Skeletal muscle tissue (tissue), 4 donors: ENCODE measurements around the gene GPR139. TPM values are rescaled to one million over a fixed set of nuclear protein-coding genes. Genes with fewer than 3 reads are reported as not detected.

Source experiments
- H3K27ac ChIP-seq: one replicate; pipeline ENCODE4 v1.7.0; 2013; ENCODE audit warnings: mild to moderate bottlenecking, low read depth, low read length, inconsistent platforms
- H3K27me3 ChIP-seq, 3 donors: one replicate each; pipeline ENCODE4 v1.7.0; 2013; ENCODE audit warnings: low read length in 3 of 3; ENCODE audit not compliant: control insufficient read depth in 3 of 3, insufficient read depth in 3 of 3
- H3K36me3 ChIP-seq, 3 donors: one replicate each; pipeline ENCODE4 v1.7.0; 2013; ENCODE audit warnings: low read length in 3 of 3; ENCODE audit not compliant: control insufficient read depth in 3 of 3, insufficient read depth in 3 of 3
- H3K4me1 ChIP-seq, 3 donors: one replicate each; pipeline ENCODE4 v1.7.0; 2013; ENCODE audit warnings: low read length in 3 of 3, mild to moderate bottlenecking in 3 of 3; ENCODE audit not compliant: control insufficient read depth in 3 of 3, insufficient read depth in 3 of 3
- H3K4me3 ChIP-seq, 3 donors: one replicate each; pipeline ENCODE4 v1.7.0; 2013; ENCODE audit warnings: low read length in 3 of 3
- H3K9ac ChIP-seq, 3 donors: one replicate each; pipeline ENCODE4 v1.7.0; 2013; ENCODE audit warnings: low read length in 3 of 3, mild to moderate bottlenecking in 3 of 3, moderate library complexity in 2 of 3, low read depth in 1 of 3
- H3K9me3 ChIP-seq, 3 donors: one replicate each; pipeline ENCODE4 v1.7.0; 2013; ENCODE audit warnings: low read length in 3 of 3; ENCODE audit not compliant: control insufficient read depth in 3 of 3
- total RNA-seq: library from RNA; depleted of rRNA; stranded (reverse); fragments of >200 nt; gene quantifications from one replicate; pipeline ENCODE4 v1.2.3, GENCODE V29; 2014
- donor health status: Osteomylitis.

GPR139 gene
- total RNA-seq, 1 donor from 2014 or later: not detected

GRCh38 chr16:20029611-20030010 is 44.1 kb downstream of the GPR139 start:
- Histone ChIP-seq H3K27me3 (no peaks in the 10 kb centered on the region), H3K27ac (no peak overlapping the region), H3K4me3 (no peak overlapping the region), H3K9ac (no peak overlapping the region), H3K36me3 (no peaks in the 10 kb centered on the region), H3K9me3 (no peaks in the 10 kb centered on the region), H3K4me1 (no peaks in the 10 kb centered on the region)

GRCh38 chr16:20026361-20027072 is 47.2 kb downstream of the GPR139 start:
- Histone ChIP-seq H3K4me3 (no peak overlapping the region), H3K27ac (no peak overlapping the region), H3K36me3 (no peaks in the 10 kb centered on the region), H3K9me3 (no peaks in the 10 kb centered on the region), H3K4me1 (no peaks in the 10 kb centered on the region), H3K27me3 (no peaks in the 10 kb centered on the region), H3K9ac (no peak overlapping the region)

- Histone ChIP-seq H3K4me1 (no peaks in the 10 kb centered on the region), H3K27ac (no peak overlapping the region), H3K36me3 (no peaks in the 10 kb centered on the region), H3K9me3 (no peaks in the 10 kb centered on the region), H3K4me3 (no peak overlapping the region), H3K9ac (no peak overlapping the region), H3K27me3 (no peaks in the 10 kb centered on the region)
Observed at GRCh38 chr16:20023190-20023589, 50.5 kb downstream of the GPR139 start.

GRCh38 chr16:20020976-20021375 is 52.7 kb downstream of the GPR139 start:
- Histone ChIP-seq H3K9ac (no peak overlapping the region), H3K4me1 (no peaks in the 10 kb centered on the region), H3K9me3 (no peaks in the 10 kb centered on the region), H3K27ac (no peak overlapping the region), H3K4me3 (no peak overlapping the region), H3K36me3 (no peaks in the 10 kb centered on the region), H3K27me3 (no peaks in the 10 kb centered on the region)

GRCh38 chr16:20020083-20020482 is 53.6 kb downstream of the GPR139 start:
- Histone ChIP-seq H3K9me3 (no peaks in the 10 kb centered on the region), H3K9ac (no peak overlapping the region), H3K36me3 (no peaks in the 10 kb centered on the region), H3K27me3 (no peaks in the 10 kb centered on the region), H3K27ac (no peak overlapping the region), H3K4me3 (no peak overlapping the region), H3K4me1 (no peaks in the 10 kb centered on the region)

GRCh38 chr16:20016234-20016633 is 57.5 kb downstream of the GPR139 start:
- Histone ChIP-seq H3K9ac (no peak overlapping the region), H3K27ac (no peak overlapping the region), H3K4me1 (no peaks in the 10 kb centered on the region), H3K27me3 (no peaks in the 10 kb centered on the region), H3K36me3 (no peaks in the 10 kb centered on the region), H3K4me3 (no peak overlapping the region), H3K9me3 (no peaks in the 10 kb centered on the region)

GRCh38 chr16:20004931-20005330 is 68.8 kb downstream of the GPR139 start:
- Histone ChIP-seq H3K9ac (no peak overlapping the region), H3K4me1 (no peaks in the 10 kb centered on the region), H3K27me3 (peaks cover 0 to 5% (median 3%) of the 10 kb centered on the region in 3 donors), H3K36me3 (no peaks in the 10 kb centered on the region), H3K4me3 (no peak overlapping the region), H3K9me3 (peaks cover 0 to 4% (median 0%) of the 10 kb centered on the region in 3 donors), H3K27ac (no peak overlapping the region)

- peaks cover 0 to 5% (median 3%) of the 10 kb centered on the region in 3 donors for H3K27me3 ChIP-seq
Observed at GRCh38 chr16:20002936-20003335, 70.8 kb downstream of the GPR139 start.

GRCh38 chr16:20001856-20002707 is 71.6 kb downstream of the GPR139 start:
- H3K4me3 ChIP-seq: no peak overlapping the region
- no peak overlapping the region for H3K27ac ChIP-seq
- H3K9me3 ChIP-seq: no peaks in the 10 kb centered on the region
- no peak overlapping the region for H3K9ac ChIP-seq
- H3K36me3 ChIP-seq: no peaks in the 10 kb centered on the region
- H3K4me1 ChIP-seq: no peaks in the 10 kb centered on the region
- H3K27me3 ChIP-seq: peaks cover 0 to 5% (median 3%) of the 10 kb centered on the region in 3 donors

More at GRCh38 chr16:20002936-20003335, 70.8 kb downstream of the GPR139 start:
- no peaks in the 10 kb centered on the region for H3K9me3 ChIP-seq
- H3K36me3 ChIP-seq: no peaks in the 10 kb centered on the region
- no peak overlapping the region for H3K4me3 ChIP-seq
- no peak overlapping the region for H3K27ac ChIP-seq
- no peaks in the 10 kb centered on the region for H3K4me1 ChIP-seq
- H3K9ac ChIP-seq: no peak overlapping the region

- Histone ChIP-seq H3K9ac (no peak overlapping the region), H3K27me3 (peaks cover 0 to 5% (median 3%) of the 10 kb centered on the region in 3 donors), H3K4me1 (no peaks in the 10 kb centered on the region), H3K36me3 (no peaks in the 10 kb centered on the region), H3K4me3 (no peak overlapping the region), H3K27ac (no peak overlapping the region), H3K9me3 (no peaks in the 10 kb centered on the region)
Observed at GRCh38 chr16:19997734-19998133, 76.0 kb downstream of the GPR139 start.
